ENCODE results near the gene MICA. TPM values are rescaled to one million over a fixed set of nuclear protein-coding genes. Genes with fewer than 3 reads are reported as not detected.
"Not testable (repeated sequence)": the region's sequence is repeated elsewhere in the genome, so short reads cannot be mapped to it uniquely, and the experiment has no call there.

MICA gene
- total RNA-seq, 2 donors from 2014 or later = 11.6 to 16.2 TPM

DNA sequence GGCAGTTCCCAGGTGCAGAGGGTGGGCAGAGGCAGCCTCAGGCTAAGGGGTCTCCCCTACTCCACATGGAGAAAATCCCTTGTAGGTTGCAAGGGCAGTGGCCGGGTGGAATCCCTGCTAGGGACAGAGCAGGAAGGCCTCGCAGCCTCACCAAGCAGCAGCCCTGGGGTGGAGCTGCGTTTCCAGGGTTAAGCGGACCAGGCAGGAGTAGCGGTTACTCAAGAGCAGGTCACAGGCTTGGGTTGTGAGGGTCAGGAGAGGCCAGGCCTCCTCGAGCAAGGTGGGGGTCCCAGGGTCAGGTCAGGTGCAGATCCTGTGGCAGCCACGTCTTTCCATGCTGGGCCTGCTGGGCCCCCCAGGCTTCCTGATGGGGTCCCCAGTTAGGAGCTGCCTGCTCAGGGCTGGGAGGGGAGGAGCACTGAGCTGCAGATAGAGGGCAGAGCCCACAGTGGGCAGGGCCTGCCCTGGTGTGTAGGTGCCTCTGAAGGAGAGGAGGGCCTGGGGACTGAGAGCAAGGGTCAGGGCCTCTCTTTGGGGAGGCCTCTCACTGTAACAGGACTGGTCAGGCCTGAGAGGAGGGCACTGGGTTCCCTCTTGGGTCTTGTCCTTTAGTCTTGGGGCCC is 10.9 kb downstream of the MICA start:
- not testable (repeated sequence) for H3K27me3 Mint-ChIP-seq; H3K4me1 Mint-ChIP-seq; ATAC-seq (replicated peaks); H3K4me3 Mint-ChIP-seq; H3K9me3 Mint-ChIP-seq
- Mint-ChIP-seq H3K27ac (peak overlapping the region; percentile 15), H3K36me3 (ENCODE audit: low read depth) (peaks cover 82% of the 10 kb centered on the region)

DNA sequence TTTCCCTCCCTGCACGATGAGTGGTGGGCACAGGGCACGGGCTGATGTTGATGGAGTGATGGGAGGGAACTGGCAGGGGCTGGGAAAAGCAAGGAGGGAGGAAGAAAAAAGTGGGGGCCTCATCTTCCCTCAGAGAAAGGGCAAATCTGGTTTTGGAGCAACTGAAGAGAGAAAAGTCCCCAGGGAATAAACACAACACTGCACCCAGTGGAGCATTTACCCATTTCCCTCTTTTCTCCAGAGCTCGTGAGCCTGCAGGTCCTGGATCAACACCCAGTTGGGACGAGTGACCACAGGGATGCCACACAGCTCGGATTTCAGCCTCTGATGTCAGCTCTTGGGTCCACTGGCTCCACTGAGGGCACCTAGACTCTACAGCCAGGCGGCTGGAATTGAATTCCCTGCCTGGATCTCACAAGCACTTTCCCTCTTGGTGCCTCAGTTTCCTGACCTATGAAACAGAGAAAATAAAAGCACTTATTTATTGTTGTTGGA is 11.4 kb downstream of the MICA start:
- no peak for ATAC-seq (replicated peaks)
- no peak overlapping the region for H3K4me3 Mint-ChIP-seq
- no peaks in the 10 kb centered on the region for H3K9me3 Mint-ChIP-seq
- H3K27ac Mint-ChIP-seq = peak overlapping the region; percentile 15
- peaks cover 78% of the 10 kb centered on the region for H3K36me3 Mint-ChIP-seq (ENCODE audit: low read depth)
- H3K27me3 Mint-ChIP-seq = no peaks in the 10 kb centered on the region
- H3K4me1 Mint-ChIP-seq = peaks cover 4% of the 10 kb centered on the region

GRCh38 chr6:31416394-31417014 is 13.1 kb downstream of the MICA start:
- H3K27ac Mint-ChIP-seq = no peak overlapping the region
- no peaks in the 10 kb centered on the region for H3K27me3 Mint-ChIP-seq
- H3K4me1 Mint-ChIP-seq = no peaks in the 10 kb centered on the region
- ATAC-seq (replicated peaks) = no peak
- H3K9me3 Mint-ChIP-seq = no peaks in the 10 kb centered on the region
- no peak overlapping the region for H3K4me3 Mint-ChIP-seq
- peaks cover 61% of the 10 kb centered on the region for H3K36me3 Mint-ChIP-seq (ENCODE audit: low read depth)

DNA sequence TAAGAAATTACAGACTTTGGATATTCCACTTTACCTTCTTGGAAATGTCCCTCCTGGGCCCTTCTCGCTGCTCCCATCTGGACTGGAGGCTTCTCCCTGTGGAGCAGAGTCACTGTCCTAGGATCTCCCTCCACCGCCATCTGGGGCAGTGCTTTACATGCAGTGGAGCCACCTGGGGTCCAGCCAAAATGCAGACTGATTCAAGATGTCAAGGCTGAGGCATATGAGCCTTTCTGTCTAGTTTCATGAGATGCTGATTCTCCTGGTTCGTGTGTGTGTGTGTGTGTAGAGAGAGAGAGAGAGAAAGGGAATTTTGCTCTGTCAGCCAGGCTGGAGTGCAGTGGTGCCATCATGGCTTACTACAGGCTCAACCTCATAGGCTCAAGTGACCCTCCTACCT is 14.9 kb downstream of the MICA start:
- H3K4me3 Mint-ChIP-seq = no peak overlapping the region
- no peak for ATAC-seq (replicated peaks)
- no peak overlapping the region for H3K27ac Mint-ChIP-seq
- H3K9me3 Mint-ChIP-seq = no peaks in the 10 kb centered on the region
- H3K4me1 Mint-ChIP-seq = no peaks in the 10 kb centered on the region
- no peaks in the 10 kb centered on the region for H3K27me3 Mint-ChIP-seq
- H3K36me3 Mint-ChIP-seq (ENCODE audit: low read depth) = peaks cover 43% of the 10 kb centered on the region

GRCh38 chr6:31419842-31420241 is 16.4 kb downstream of the MICA start:
- Mint-ChIP-seq H3K27ac (no peak overlapping the region), H3K4me3 (no peak overlapping the region), H3K36me3 (ENCODE audit: low read depth) (peaks cover 27% of the 10 kb centered on the region), H3K9me3 (no peaks in the 10 kb centered on the region), H3K4me1 (no peaks in the 10 kb centered on the region), H3K27me3 (no peaks in the 10 kb centered on the region)
- ATAC-seq (replicated peaks) = no peak

DNA sequence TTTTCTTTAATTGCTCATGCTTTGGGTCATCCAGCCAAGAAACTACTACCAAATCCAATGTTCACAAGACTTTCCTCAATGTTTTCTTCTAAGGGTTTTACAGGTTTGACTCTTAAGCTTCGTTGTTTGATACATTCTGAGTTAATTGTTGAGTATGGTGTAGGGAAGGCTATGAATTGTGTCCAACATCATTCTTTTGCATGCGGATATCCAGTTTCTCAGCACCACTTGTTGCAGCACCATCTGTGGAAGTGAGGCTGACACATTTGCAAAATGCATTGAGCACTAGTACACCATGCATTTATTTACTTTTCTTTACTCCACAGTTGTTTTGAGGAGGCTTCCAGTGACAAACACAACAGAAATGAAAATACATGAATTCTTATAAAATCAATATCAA is 17.2 kb downstream of the MICA start:
- ATAC-seq (replicated peaks) = no peak
- no peaks in the 10 kb centered on the region for H3K4me1 Mint-ChIP-seq
- peaks cover 20% of the 10 kb centered on the region for H3K36me3 Mint-ChIP-seq (ENCODE audit: low read depth)
- H3K4me3 Mint-ChIP-seq = no peak overlapping the region
- H3K27ac Mint-ChIP-seq = no peak overlapping the region
- H3K27me3 Mint-ChIP-seq = no peaks in the 10 kb centered on the region
- no peaks in the 10 kb centered on the region for H3K9me3 Mint-ChIP-seq

GRCh38 chr6:31422587-31422986 is 19.2 kb downstream of the MICA start:
- Mint-ChIP-seq H3K27me3 (no peaks in the 10 kb centered on the region), H3K4me3 (no peak overlapping the region), H3K4me1 (no peaks in the 10 kb centered on the region), H3K9me3 (no peaks in the 10 kb centered on the region), H3K36me3 (ENCODE audit: low read depth) (peaks cover 1% of the 10 kb centered on the region), H3K27ac (no peak overlapping the region)
- ATAC-seq (replicated peaks) = no peak

DNA sequence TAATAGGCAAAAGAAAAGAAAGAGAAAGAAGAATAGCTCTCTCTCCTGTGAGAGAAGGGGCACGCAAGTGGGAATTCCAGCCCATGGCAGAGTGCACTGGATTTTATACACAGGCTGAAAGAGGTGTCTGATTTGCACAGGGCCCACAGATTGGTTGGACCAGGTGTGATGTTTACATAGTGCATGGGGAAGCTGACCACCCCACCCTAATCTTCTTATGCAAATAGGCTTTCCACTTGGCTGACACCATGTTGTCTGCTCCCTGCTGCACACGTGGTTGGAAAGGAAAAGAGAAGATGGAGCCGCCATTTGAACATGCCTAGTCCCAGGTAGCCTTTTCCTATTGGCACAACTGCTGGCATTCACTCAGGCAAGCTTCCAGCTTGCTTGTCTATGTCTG is 20.2 kb downstream of the MICA start:
- no peaks in the 10 kb centered on the region for H3K4me1 Mint-ChIP-seq
- no peak overlapping the region for H3K27ac Mint-ChIP-seq
- H3K27me3 Mint-ChIP-seq = no peaks in the 10 kb centered on the region
- no peaks in the 10 kb centered on the region for H3K36me3 Mint-ChIP-seq (ENCODE audit: low read depth)
- H3K4me3 Mint-ChIP-seq = no peak overlapping the region
- ATAC-seq (replicated peaks) = no peak
- H3K9me3 Mint-ChIP-seq = no peaks in the 10 kb centered on the region

DNA sequence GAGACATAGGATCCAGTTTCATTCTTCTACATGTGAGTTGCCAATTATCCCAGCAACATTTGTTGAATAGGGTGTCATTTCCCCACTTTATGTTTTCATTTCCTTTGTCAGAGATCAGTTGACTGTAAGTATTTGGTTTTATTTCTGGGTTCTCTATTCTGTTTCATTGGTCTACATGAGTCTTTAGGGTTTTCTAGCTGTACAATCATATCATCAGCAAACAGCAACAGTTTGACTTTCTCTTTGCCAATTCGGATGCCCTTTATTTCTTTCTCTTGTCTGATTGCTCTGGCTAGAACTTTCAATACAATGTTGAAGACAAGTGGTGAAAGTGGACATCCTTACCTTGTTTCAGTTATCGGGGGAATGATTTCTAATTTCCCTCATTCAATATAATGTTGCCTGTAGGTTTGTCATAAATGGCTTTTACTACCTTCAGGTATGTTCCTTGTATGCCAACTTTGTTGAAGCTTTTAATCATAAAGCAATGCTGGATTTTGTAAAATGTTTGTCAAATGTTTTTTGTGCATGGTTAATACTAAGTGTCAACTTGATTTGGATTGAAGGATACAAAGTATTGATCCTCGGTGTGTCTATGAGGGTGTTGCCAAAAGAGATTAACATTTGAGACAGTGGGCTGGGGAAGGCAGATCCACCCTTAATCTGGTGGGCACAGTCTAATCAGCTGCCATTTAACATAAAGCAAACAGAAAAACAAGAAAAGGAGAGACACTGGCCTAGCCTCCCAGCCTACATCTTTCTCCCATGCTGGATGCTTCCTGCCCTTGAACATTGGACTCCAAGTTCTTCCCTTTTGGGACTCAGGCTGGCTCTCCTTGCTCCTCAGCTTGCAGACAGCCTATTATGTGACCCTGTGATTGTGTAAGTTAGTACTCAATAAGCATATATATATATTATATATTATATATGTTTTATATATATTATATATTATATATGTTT is 23.3 kb downstream of the MICA start:
- no peaks in the 10 kb centered on the region for H3K4me1 Mint-ChIP-seq
- no peak overlapping the region for H3K4me3 Mint-ChIP-seq
- no peaks in the 10 kb centered on the region for H3K27me3 Mint-ChIP-seq
- peaks cover 7% of the 10 kb centered on the region for H3K9me3 Mint-ChIP-seq
- ATAC-seq (replicated peaks) = no peak
- no peaks in the 10 kb centered on the region for H3K36me3 Mint-ChIP-seq (ENCODE audit: low read depth)
- H3K27ac Mint-ChIP-seq = no peak overlapping the region

DNA sequence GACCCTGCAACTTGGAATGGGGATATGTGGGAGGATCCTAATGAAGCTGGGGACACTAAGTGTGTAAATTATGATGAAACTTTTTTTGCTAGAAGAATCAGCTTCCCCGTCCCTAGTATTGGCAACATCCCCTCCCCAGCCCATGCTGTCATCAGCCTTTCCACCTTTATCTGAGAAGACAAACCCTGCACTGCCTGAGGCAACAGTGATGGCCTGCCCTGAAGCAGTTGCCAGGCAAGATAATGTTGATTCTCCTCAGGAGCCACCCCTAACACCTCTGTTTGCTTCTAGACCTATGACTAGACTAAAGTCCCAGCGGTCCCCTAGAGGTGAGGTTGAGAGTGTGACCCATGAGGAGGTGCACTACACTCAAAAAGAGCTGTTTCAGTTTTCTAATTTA is 27.1 kb downstream of the MICA start:
- Mint-ChIP-seq H3K4me3 (no peak overlapping the region), H3K4me1 (no peaks in the 10 kb centered on the region), H3K36me3 (ENCODE audit: low read depth) (no peaks in the 10 kb centered on the region), H3K9me3 (peaks cover 7% of the 10 kb centered on the region), H3K27me3 (no peaks in the 10 kb centered on the region), H3K27ac (no peak overlapping the region)
- ATAC-seq (replicated peaks) = no peak

GRCh38 chr6:31435051-31435450 is 31.7 kb downstream of the MICA start:
- not testable (repeated sequence) for ATAC-seq (replicated peaks); H3K4me3 Mint-ChIP-seq; H3K36me3 Mint-ChIP-seq (ENCODE audit: low read depth); H3K27ac Mint-ChIP-seq; H3K4me1 Mint-ChIP-seq
- Mint-ChIP-seq H3K27me3 (peaks cover 11% of the 10 kb centered on the region), H3K9me3 (peaks cover 13% of the 10 kb centered on the region)

GRCh38 chr6:31438222-31438621 is 34.8 kb downstream of the MICA start:
- Mint-ChIP-seq H3K27me3 (peaks cover 18% of the 10 kb centered on the region), H3K27ac (no peak overlapping the region), H3K4me1 (no peaks in the 10 kb centered on the region), H3K36me3 (ENCODE audit: low read depth) (no peaks in the 10 kb centered on the region), H3K9me3 (peaks cover 8% of the 10 kb centered on the region), H3K4me3 (no peak overlapping the region)
- no peak for ATAC-seq (replicated peaks)

GRCh38 chr6:31438677-31439076 is 35.3 kb downstream of the MICA start:
- H3K9me3 Mint-ChIP-seq = peaks cover 8% of the 10 kb centered on the region
- peaks cover 18% of the 10 kb centered on the region for H3K27me3 Mint-ChIP-seq

DNA sequence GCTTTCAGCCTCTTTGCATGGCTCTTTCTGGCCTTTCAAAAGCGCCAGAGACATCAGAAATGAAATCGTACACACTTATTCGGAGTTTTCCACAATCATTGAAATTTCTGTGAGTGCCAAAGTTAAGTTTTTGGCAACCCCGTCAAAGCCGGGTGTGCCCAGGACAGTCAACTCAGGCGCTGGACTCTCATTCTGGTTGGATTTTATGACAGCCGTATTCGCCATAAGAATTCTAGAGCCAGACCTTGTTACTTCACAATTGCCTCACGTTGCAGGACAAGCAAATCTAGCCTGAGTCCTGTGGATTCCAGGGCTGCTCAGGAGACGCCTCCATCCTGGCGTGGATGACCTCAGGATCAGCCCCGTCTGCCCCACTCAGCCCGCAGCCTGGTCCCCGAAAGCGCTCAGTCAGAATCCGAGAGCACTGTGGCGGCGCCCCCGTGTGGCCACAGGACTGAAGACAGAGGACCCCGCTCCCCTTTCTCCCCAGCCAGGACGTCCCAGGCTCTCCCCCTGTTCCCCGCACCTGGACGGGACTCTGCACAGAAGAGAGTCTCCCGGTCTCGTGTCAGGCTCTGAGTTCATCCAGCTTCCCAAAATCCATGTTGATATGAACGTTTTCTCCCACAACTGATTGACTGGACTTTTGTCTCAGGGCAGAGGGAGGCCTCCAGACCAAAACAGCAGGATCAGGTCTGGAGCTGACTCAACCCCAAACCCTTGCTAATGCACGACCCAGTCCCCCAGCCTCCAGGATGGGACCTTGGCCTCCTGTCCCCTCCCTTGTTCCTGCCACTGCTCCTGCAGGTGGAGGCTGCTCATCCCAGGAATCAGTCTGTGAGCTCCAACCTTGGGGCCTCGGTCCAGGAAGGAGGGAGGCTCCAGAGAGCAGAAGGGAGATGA is 38.2 kb downstream of the MICA start:
- H3K9me3 Mint-ChIP-seq = peaks cover 8% of the 10 kb centered on the region
- no peaks in the 10 kb centered on the region for H3K4me1 Mint-ChIP-seq
- H3K4me3 Mint-ChIP-seq = no peak overlapping the region
- peaks cover 24% of the 10 kb centered on the region for H3K27me3 Mint-ChIP-seq
- peak; percentile 97 for ATAC-seq (replicated peaks)
- H3K36me3 Mint-ChIP-seq (ENCODE audit: low read depth) = no peaks in the 10 kb centered on the region
- no peak overlapping the region for H3K27ac Mint-ChIP-seq

More at GRCh38 chr6:31438677-31439076, 35.3 kb downstream of the MICA start:
- Mint-ChIP-seq H3K4me3 (no peak overlapping the region), H3K27ac (no peak overlapping the region), H3K36me3 (ENCODE audit: low read depth) (no peaks in the 10 kb centered on the region), H3K4me1 (no peaks in the 10 kb centered on the region)
- no peak for ATAC-seq (replicated peaks)
